GM13976 (cell line): Measurements from ENCODE around the gene RIPOR2.

Experiments used
- DNase-seq: peaks from one replicate; pipeline ENCODE4 v3.0.0; 2012; ENCODE audit warnings: low spot score
- in situ Hi-C: fragments of 300-500 bp; cut with MboI; formaldehyde crosslinking; loops from one replicate; pipeline ENCODE4 v1.12.0; 2022; ENCODE audit warnings: low sequenced_read_pairs, mixed read lengths, inconsistent platforms; ENCODE audit not compliant: unreplicated experiment
- TF ChIP-seq, protein P1 (sequence below): IDR thresholded peaks from 2 replicates; pipeline ENCODE4 v1.5.1; 2012; ENCODE audit warnings: borderline replicate concordance, mild to moderate bottlenecking; ENCODE audit not compliant: insufficient read depth; ENCODE audit errors: extremely low read depth, missing control alignments, control extremely low read depth

Gene RIPOR2

DNA sequence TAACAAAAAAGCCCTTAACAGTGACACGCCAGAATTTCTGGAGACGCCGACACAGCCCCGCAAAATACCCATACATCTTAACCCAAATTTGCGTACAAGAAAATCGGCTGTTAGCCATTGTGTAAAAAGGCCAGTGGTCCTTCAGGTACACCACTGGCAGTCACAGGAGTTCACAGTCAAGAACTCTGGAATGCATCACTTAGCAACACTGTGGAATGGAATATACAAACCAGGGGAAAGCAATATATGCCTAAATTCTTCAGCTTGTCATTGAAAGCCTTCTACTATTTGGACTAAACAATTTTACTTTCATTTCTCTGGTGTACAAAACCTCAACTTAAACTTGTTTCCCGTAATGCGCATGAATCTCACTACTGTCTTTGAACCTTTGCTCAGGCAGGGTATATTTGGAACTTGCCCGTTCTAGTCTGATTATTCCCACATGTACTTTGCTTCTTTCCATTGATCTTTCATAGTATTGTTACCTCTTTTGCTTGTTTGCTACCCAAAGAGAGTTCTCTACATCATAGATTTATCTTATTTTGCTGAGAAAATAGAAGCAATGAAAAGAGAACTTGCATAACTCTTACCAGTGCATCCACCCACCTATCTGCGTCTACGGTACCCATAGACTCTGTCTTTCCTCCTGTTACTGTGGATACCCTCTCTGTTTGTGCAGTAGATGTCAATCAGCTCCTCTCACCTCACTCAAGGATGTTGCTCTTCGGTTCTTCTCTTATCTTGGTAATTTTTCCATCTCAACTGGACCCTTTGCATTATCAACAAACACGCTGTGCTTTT, 136.8 kb downstream of the RIPOR2 start, which contains the start of gene ARMH2:
ARMH2 (minus strand) TSS at position 178 of the 801 bp plus-strand sequence; CDS start at position 118, 60 bp downstream.
- TF ChIP-seq, protein P1, sequence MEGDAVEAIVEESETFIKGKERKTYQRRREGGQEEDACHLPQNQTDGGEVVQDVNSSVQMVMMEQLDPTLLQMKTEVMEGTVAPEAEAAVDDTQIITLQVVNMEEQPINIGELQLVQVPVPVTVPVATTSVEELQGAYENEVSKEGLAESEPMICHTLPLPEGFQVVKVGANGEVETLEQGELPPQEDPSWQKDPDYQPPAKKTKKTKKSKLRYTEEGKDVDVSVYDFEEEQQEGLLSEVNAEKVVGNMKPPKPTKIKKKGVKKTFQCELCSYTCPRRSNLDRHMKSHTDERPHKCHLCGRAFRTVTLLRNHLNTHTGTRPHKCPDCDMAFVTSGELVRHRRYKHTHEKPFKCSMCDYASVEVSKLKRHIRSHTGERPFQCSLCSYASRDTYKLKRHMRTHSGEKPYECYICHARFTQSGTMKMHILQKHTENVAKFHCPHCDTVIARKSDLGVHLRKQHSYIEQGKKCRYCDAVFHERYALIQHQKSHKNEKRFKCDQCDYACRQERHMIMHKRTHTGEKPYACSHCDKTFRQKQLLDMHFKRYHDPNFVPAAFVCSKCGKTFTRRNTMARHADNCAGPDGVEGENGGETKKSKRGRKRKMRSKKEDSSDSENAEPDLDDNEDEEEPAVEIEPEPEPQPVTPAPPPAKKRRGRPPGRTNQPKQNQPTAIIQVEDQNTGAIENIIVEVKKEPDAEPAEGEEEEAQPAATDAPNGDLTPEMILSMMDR, result no peak
- no peak for DNase-seq
- in situ Hi-C loops, result no loop called here

DNA sequence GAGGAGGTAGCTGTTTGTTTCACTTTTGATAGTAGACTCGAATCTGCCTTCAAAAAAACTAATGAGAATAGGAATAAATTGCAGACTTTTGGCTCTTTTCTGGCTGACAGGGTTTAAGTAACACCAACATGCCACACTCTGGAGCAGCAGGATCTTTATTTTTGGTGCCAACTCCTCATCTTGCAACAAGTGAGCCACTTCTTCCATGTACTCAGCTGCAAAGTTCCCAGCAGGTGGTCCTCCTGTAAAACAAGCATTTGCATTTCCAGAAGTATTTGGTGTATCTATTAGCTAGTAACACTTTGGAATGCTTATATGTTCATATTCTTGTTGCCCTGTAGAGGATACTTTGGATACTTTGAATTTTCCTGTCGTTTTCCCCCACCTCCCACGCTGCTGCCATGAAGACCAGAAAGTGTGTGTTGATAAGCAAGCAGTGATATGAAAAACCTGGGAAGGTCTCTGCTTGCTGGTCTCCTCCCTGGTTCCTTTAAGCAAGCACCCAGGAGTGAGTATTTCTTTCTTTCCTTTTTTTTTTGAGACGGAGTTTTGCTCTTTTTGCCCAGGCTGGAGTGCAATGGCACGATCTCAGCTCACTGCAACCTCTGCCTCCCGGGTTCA, 138.1 kb downstream of the RIPOR2 start:
- in situ Hi-C loops, result no loop called here
- DNase-seq, result no peak
- TF ChIP-seq, protein P1, result no peak

DNA sequence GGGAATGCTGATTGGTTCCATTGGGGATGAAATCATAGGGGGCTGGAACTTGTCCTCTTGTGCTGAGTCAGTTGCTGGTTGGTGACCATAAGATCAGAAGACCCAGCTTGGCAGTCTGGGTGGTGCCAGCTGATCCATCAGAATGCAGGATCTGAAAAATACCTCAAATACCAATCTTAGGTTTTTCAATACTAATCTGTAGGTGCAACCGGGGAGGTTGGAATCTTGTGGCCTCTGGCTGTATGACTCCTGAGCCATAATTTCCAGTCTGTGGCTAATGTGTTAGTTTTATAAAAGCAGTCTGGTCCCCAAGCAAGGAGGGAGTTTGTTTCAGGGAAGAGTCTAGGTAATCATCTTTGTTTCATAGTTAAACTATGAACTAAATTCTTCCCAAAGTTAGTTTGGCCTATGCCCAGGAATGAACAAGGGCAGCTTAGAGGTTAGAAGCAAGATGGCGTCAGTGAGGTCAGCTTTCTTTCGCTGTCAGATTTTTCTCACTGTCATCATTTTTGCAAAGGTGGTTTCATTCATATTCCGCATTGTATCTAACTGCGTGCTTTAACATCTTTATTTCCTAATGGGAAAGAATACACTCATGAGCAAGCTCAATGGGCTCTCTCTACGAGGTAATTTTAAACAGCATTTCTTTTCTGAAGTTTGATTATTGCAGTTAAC, 139.0 kb downstream of the RIPOR2 start:
- in situ Hi-C loops, result no loop called here
- no peak for DNase-seq
- TF ChIP-seq, protein P1, result no peak

DNA sequence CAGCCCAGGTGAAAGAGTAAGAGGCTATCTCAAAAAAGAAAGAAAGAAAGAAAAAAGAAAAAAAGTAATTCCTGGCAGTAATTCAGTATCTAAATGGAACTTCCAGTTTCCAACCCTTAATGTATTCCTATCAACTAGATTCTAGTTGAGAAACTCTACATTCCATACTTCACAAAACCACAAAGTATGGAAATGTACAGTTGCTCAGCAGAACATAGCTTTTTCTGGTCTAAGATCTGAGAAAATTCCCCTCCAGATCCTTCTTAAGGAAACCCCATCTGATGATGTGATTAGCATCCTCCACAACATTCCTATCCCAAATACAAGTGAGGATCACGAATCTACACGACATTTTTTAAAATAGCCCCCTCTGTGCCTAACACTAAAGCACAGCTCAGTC, 140.7 kb downstream of the RIPOR2 start:
- TF ChIP-seq, protein P1, result no peak
- no peak for DNase-seq
- in situ Hi-C loops, result no loop called here

DNA sequence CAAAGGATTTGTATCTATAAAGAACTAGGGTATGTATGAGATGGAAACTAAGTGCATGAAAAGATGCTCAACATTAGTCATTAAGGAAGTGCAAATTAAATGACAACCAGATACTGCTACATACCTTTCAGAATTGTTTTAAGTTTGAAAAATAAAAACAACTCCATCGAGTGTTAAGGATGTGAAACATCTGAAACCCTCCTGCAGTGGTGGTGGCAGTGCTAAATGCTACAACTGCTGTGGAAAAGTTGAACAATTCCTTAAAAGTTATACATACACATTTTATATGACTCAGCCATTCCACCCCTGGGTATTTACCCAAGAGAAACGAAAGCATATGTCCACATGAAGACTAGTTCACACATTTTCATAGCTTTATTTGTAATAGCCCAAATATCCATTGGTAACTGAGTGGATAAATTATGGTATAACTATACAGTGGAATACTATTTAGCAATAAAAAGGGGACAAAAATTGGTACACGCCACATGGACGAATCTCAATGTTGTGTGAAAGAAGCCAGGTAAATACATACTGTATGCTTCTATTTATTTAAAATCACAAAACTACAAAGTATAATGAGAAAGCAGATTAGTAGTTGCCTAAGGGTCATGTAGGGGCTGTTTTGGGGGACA, 147.6 kb downstream of the RIPOR2 start:
- TF ChIP-seq, protein P1, result no peak
- no peak for DNase-seq
- in situ Hi-C loops, result no loop called here

DNA sequence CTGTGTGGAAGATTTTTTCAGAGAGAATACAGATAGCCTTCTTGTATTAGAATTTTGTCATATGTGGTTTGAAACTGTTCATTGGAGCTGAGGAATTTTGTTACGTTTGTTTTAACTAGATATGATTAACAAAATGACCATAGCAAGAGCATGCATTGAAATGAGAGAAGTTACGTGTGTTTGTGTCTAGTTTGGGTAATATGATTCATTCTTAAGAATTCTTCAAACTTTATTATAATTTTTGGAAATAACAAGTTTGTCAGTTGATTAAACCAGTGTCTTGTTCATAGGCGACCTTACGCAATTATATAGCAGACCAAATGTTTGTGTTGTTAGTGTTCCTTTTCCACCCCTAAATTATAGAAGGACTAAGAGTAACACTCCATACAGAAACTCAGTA, 155.6 kb downstream of the RIPOR2 start:
- no peak for DNase-seq
- TF ChIP-seq, protein P1, result no peak
- in situ Hi-C loops, result no loop called here
